ENCODE results near the gene RUFY1. TPM values are rescaled to one million over a fixed set of nuclear protein-coding genes. Genes with fewer than 3 reads are reported as not detected.
A peak's percentile ranks its signal among the peaks of the same experiment; 100 is the strongest.

RUFY1 gene
- total RNA-seq, 1 experiment from 2014 or later = 64.7 TPM

GRCh38 chr5:179613460-179614071, 63.2 kb downstream of the RUFY1 start:
- ChIA-PET POLR2A (interaction anchor here (0.9 to 12.2 kb wide), 9 partner anchors 8 to 119 kb away, joined by 3 to 197 read pairs (median 4); partner anchors contain the start of genes HNRNPH1, MAML1 and RUFY1), CTCF (interaction anchor here (0.6 to 1.5 kb wide), 4 partner anchors 8 to 18 kb away, joined by 3 to 8 read pairs (median 4); no protein-coding TSS in a partner anchor)
- no TSS peak for BruUV-seq (replicated peaks)
- Mint-ChIP-seq H3K4me1 (ENCODE audit: insufficient read depth, unreplicated experiment) (peaks cover 40% of the 10 kb centered on the region), H3K9me3 (ENCODE audit: unreplicated experiment) (no peaks in the 10 kb centered on the region), H3K27ac (ENCODE audit: low read depth, unreplicated experiment) (peak overlapping the region; percentile 67), H3K4me3 (ENCODE audit: unreplicated experiment) (no peak overlapping the region), H3K36me3 (ENCODE audit: insufficient read depth, unreplicated experiment) (peaks cover 100% of the 10 kb centered on the region), H3K27me3 (ENCODE audit: insufficient read depth, unreplicated experiment) (no peaks in the 10 kb centered on the region)
- TF ChIP-seq CTCF (IDR thresholded peaks at IDR 0.05; ENCODE audit: unreplicated experiment) = no peak
- DNase-seq (ENCODE audit: unreplicated experiment) = no peak
- intact Hi-C loops (cut with micrococcal nuclease) = no loop called here

GRCh38 chr5:179614745-179615144, 64.4 kb downstream of the RUFY1 start:
- Mint-ChIP-seq H3K36me3 (ENCODE audit: insufficient read depth, unreplicated experiment) (peaks cover 100% of the 10 kb centered on the region), H3K4me3 (ENCODE audit: unreplicated experiment) (no peak overlapping the region), H3K27ac (ENCODE audit: low read depth, unreplicated experiment) (no peak overlapping the region), H3K4me1 (ENCODE audit: insufficient read depth, unreplicated experiment) (peaks cover 47% of the 10 kb centered on the region), H3K9me3 (ENCODE audit: unreplicated experiment) (no peaks in the 10 kb centered on the region), H3K27me3 (ENCODE audit: insufficient read depth, unreplicated experiment) (no peaks in the 10 kb centered on the region)
- BruUV-seq (replicated peaks) = no TSS peak
- intact Hi-C loops (cut with micrococcal nuclease) = no loop called here
- TF ChIP-seq CTCF (IDR thresholded peaks at IDR 0.05; ENCODE audit: unreplicated experiment) = no peak
- CTCF ChIA-PET = interaction anchor here (0.5 to 1.3 kb wide), 3 partner anchors 9 to 960 kb away, joined by 3 to 4 read pairs (median 4); partner anchors contain the start of gene HNRNPH1
- POLR2A ChIA-PET = interaction anchor here (0.6 to 12.2 kb wide), 10 partner anchors 7 to 1288 kb away, joined by 3 to 197 read pairs (median 4); partner anchors contain the start of genes HNRNPH1, MAML1 and RUFY1
- DNase-seq (ENCODE audit: unreplicated experiment) = no peak

GRCh38 chr5:179615203-179615602, 64.8 kb downstream of the RUFY1 start:
- POLR2A ChIA-PET = interaction anchor here (0.7 to 12.2 kb wide), 7 partner anchors 7 to 833 kb away, joined by 3 to 197 read pairs (median 4); partner anchors contain the start of genes HNRNPH1, MAML1 and RUFY1
- intact Hi-C loops (cut with micrococcal nuclease) = no loop called here
- H3K27ac Mint-ChIP-seq (ENCODE audit: low read depth, unreplicated experiment) = no peak overlapping the region
- CTCF ChIA-PET = interaction anchor here (0.5 to 1.3 kb wide), 3 partner anchors 8 to 960 kb away, joined by 3 to 4 read pairs (median 4); partner anchors contain the start of gene HNRNPH1
- no peaks in the 10 kb centered on the region for H3K27me3 Mint-ChIP-seq (ENCODE audit: insufficient read depth, unreplicated experiment)
- no peak overlapping the region for H3K4me3 Mint-ChIP-seq (ENCODE audit: unreplicated experiment)
- H3K36me3 Mint-ChIP-seq (ENCODE audit: insufficient read depth, unreplicated experiment) = peaks cover 100% of the 10 kb centered on the region
- H3K4me1 Mint-ChIP-seq (ENCODE audit: insufficient read depth, unreplicated experiment) = peaks cover 52% of the 10 kb centered on the region
- DNase-seq (ENCODE audit: unreplicated experiment) = no peak
- no TSS peak for BruUV-seq (replicated peaks)
- no peaks in the 10 kb centered on the region for H3K9me3 Mint-ChIP-seq (ENCODE audit: unreplicated experiment)
- no peak for TF ChIP-seq CTCF (IDR thresholded peaks at IDR 0.05; ENCODE audit: unreplicated experiment)

- Mint-ChIP-seq H3K4me1 (ENCODE audit: insufficient read depth, unreplicated experiment) (peaks cover 53% of the 10 kb centered on the region), H3K9me3 (ENCODE audit: unreplicated experiment) (no peaks in the 10 kb centered on the region), H3K27me3 (ENCODE audit: insufficient read depth, unreplicated experiment) (no peaks in the 10 kb centered on the region), H3K36me3 (ENCODE audit: insufficient read depth, unreplicated experiment) (peaks cover 100% of the 10 kb centered on the region), H3K27ac (ENCODE audit: low read depth, unreplicated experiment) (no peak overlapping the region), H3K4me3 (ENCODE audit: unreplicated experiment) (no peak overlapping the region)
- ChIA-PET CTCF (interaction anchor here (1.4 kb wide), 1 partner anchor 16 kb away, joined by 4 read pairs; no protein-coding TSS in a partner anchor), POLR2A (interaction anchor here (0.7 to 3.0 kb wide), 4 partner anchors 14 to 254 kb away, joined by 3 to 10 read pairs (median 4); partner anchors contain the start of gene MAML1)
- TF ChIP-seq CTCF (IDR thresholded peaks at IDR 0.05; ENCODE audit: unreplicated experiment) = no peak
- intact Hi-C loops (cut with micrococcal nuclease) = no loop called here
- DNase-seq (ENCODE audit: unreplicated experiment) = no peak
- no TSS peak for BruUV-seq (replicated peaks)
Measured at GRCh38 chr5:179616002-179616594, 65.7 kb downstream of the RUFY1 start.

All from MCF 10A (cell line).